ENCODE data around the gene JUP. TPM values are rescaled to one million over a fixed set of nuclear protein-coding genes. Genes with fewer than 3 reads are reported as not detected.

JUP gene
- polyA plus RNA-seq, 4 donors: 185 to 252 (median 210) TPM

- no peak for DNase-seq (ENCODE audit: low read depth in 4 of 4, low spot score in 2 of 4)
These were observed 56.0 kb downstream of the JUP start for GRCh38 chr17:41730479-41730878.

GRCh38 chr17:41728056-41728455, 58.5 kb downstream of the JUP start:
- DNase-seq (ENCODE audit: low read depth in 4 of 4, low spot score in 2 of 4): no peak

- DNase-seq (ENCODE audit: low read depth in 4 of 4, low spot score in 2 of 4): no peak
These were observed 61.4 kb downstream of the JUP start for GRCh38 chr17:41725134-41725533.

- DNase-seq (ENCODE audit: low read depth in 4 of 4, low spot score in 2 of 4): no peak
These were observed 61.9 kb downstream of the JUP start for GRCh38 chr17:41724476-41725050.

- no peak for DNase-seq (ENCODE audit: low read depth in 4 of 4, low spot score in 2 of 4)
These were observed 62.6 kb downstream of the JUP start for GRCh38 chr17:41723801-41724475.

GRCh38 chr17:41722231-41722630, 64.3 kb downstream of the JUP start:
- no peak for DNase-seq (ENCODE audit: low read depth in 4 of 4, low spot score in 2 of 4)

GRCh38 chr17:41718287-41718645, 68.2 kb downstream of the JUP start:
- DNase-seq (ENCODE audit: low read depth in 4 of 4, low spot score in 2 of 4): no peak

GRCh38 chr17:41717408-41718286, 68.9 kb downstream of the JUP start:
- no peak for DNase-seq (ENCODE audit: low read depth in 4 of 4, low spot score in 2 of 4)

GRCh38 chr17:41711669-41712400, 74.7 kb downstream of the JUP start, which contains the start of gene GAST:
Gene GAST (plus strand): TSS chr17:41712331. CDS start chr17:41715437, 3,106 bp downstream.
- no peak for DNase-seq (ENCODE audit: low read depth in 4 of 4, low spot score in 2 of 4)

GRCh38 chr17:41710472-41711090, 75.9 kb downstream of the JUP start:
- no peak for DNase-seq (ENCODE audit: low read depth in 4 of 4, low spot score in 2 of 4)

GRCh38 chr17:41707803-41708669, 78.5 kb downstream of the JUP start:
- DNase-seq (ENCODE audit: low read depth in 4 of 4, low spot score in 2 of 4): no peak

- DNase-seq (ENCODE audit: low read depth in 4 of 4, low spot score in 2 of 4): no peak
These were observed 81.1 kb downstream of the JUP start for GRCh38 chr17:41705271-41705991.

Other genes starting within 250 kb of the JUP start
- gene KRT9, start 214.7 kb downstream of the JUP start, polyA plus RNA-seq (ENCODE audit: insufficient read length in 4 of 4): not detected
- gene KRT14, start 199.8 kb downstream of the JUP start, polyA plus RNA-seq (ENCODE audit: insufficient read length in 4 of 4): under 1 TPM in 3 of 4 donors, not detected in 1; 0.16 to 0.70 (median 0.51) TPM
- gene KRT16, start 173.9 kb downstream of the JUP start, polyA plus RNA-seq (ENCODE audit: insufficient read length in 4 of 4): not detected
- 1 to 10 TPM; 1.5 to 3.4 (median 1.7) TPM for gene KRT17, start 162.1 kb downstream of the JUP start, polyA plus RNA-seq (ENCODE audit: insufficient read length in 4 of 4)
- gene EIF1, start 97.8 kb downstream of the JUP start, polyA plus RNA-seq (ENCODE audit: insufficient read length in 4 of 4): 100 to 1,000 TPM; 593 to 776 (median 721) TPM
- gene GAST, start 74.4 kb downstream of the JUP start, polyA plus RNA-seq (ENCODE audit: insufficient read length in 4 of 4): not detected
- gene HAP1, start 52.1 kb downstream of the JUP start, polyA plus RNA-seq (ENCODE audit: insufficient read length in 4 of 4): 1 to 10 TPM in 3 of 4 donors, under 1 TPM in 1; 0.78 to 1.7 (median 1.4) TPM
- 10 to 100 TPM; 33.8 to 55.6 (median 46.2) TPM for gene P3H4, start 25.2 kb upstream of the JUP start, polyA plus RNA-seq (ENCODE audit: insufficient read length in 4 of 4)
- gene FKBP10, start 26.3 kb upstream of the JUP start, polyA plus RNA-seq (ENCODE audit: insufficient read length in 4 of 4): 100 to 1,000 TPM; 132 to 191 (median 162) TPM
- 100 to 1,000 TPM in 2 of 4 donors, 10 to 100 TPM in 2; 96.1 to 113 (median 101) TPM for gene NT5C3B, start 49.5 kb upstream of the JUP start, polyA plus RNA-seq (ENCODE audit: insufficient read length in 4 of 4)
- gene KLHL10, start 51.1 kb upstream of the JUP start, polyA plus RNA-seq (ENCODE audit: insufficient read length in 4 of 4): under 1 TPM in 3 of 4 donors, not detected in 1; 0.16 to 0.58 (median 0.23) TPM
- gene KLHL11, start 78.7 kb upstream of the JUP start, polyA plus RNA-seq (ENCODE audit: insufficient read length in 4 of 4): 10 to 100 TPM in 2 of 4 donors, 1 to 10 TPM in 2; 8.3 to 11.4 (median 10.0) TPM
- gene ACLY, start 132.2 kb upstream of the JUP start, polyA plus RNA-seq (ENCODE audit: insufficient read length in 4 of 4): 10 to 100 TPM; 84.7 to 90.6 (median 86.7) TPM
- gene ODAD4, start 143.9 kb upstream of the JUP start, polyA plus RNA-seq (ENCODE audit: insufficient read length in 4 of 4): 1 to 10 TPM; 6.4 to 8.5 (median 7.5) TPM
- 10 to 100 TPM; 64.6 to 87.5 (median 73.3) TPM for gene CNP, start 180.1 kb upstream of the JUP start, polyA plus RNA-seq (ENCODE audit: insufficient read length in 4 of 4)
- gene DNAJC7, start 230.7 kb upstream of the JUP start, polyA plus RNA-seq (ENCODE audit: insufficient read length in 4 of 4): 100 to 1,000 TPM; 122 to 167 (median 156) TPM
- 10 to 100 TPM; 49.4 to 62.2 (median 56.2) TPM for gene NKIRAS2, start 233.4 kb upstream of the JUP start, polyA plus RNA-seq (ENCODE audit: insufficient read length in 4 of 4)

All from left renal cortex interstitium (tissue), 4 donors.